GM04503 (cell line): ENCODE data around the gene KCTD1.

ENCODE experiments used
- DNase-seq: peaks from one replicate; pipeline ENCODE4 v3.0.0-alpha.2; 2012; ENCODE audit warnings: low read depth

Gene KCTD1

DNA sequence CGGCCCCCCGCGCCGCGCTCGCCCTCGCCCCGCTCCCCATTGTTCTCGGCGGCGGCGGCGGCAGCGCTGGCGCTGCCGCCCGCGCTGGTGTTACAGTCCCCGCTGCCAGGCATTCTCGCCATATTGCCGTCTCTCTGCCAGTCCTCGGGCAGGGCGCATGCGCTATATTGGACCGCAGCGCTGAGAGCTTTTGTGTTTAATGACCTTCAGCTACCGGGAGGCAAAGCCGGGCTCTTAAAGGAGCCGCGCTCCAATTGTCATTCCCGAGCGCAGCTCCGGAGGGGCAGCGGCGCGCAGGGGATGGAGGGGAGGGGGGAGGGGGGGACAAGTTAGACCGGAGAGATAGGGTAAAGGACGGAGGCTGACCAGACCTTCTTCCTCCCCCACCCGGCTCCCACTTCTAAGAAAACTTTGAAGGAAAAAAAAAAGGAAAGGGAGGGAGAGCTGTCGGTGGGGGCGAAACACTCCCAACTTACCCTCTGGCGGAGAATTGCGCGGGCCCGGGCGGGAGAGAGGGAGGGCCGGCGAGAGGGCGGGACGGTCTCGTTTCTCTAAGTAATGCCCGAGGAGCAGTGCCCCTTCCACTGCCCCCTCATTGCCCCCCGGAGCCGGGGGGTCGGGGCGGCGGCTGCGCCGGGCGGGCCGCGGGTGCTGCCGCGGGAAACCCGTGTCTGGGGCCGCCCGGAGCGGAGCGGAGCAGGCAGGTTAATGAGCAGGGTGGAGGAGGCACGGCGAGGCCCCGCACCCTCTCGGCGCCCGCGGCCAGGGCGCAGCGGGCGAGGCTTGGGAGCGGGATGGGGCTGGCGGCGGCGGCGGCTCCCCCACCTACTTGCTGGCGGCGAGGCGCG lies at the start of gene KCTD1:
Gene KCTD1, minus strand, starts transcription at position 139 of the 848 bp plus-strand sequence. Its CDS starts 17 bp downstream, at position 122.
- no peak for DNase-seq

DNA sequence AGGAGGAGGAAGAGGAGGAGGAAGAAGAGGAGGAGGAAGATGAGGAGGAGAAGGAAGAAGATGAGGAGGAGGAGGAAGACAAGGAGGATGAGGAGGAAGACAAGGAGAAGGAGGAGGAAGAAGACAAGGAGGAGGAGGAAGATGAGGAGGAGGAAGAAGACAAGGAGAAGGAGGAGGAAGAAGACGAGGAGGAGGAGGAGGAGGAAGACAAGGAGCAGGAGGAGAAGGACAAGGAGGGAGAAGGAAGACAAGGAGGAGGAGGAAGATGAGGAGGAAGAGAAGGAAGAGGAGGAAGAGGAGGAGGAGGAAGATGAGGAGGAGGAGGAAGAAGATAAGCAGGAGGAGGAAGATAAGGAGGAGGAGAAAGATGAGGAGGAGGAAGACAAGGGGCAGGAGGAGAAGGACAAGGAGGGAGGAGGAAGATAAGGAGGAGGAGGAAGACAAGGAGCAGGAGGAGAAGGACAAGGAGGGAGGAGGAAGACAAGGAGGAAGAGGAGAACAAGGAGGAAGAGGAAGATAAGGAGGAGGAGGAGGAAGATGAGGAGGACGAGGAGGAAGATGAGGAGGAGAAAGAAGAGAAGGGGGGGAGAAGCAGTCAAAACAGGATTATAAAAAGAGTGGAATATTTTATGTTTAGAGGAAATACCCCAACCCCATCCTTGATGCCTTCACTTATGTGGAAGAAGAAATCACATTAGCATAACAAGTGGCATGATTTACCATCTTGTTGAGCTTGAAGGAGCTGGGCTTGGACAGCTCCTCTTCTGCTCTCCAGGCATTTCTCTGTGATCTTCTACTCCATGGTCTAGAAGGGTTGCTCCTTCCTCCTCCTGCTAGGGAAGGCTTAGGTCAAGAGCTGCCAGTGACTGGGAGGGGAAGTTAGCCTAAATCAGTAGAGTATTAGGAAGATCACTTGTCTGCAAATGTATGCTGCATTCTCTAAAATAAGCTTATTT lies 45.3 kb upstream of the KCTD1 start:
- no peak for DNase-seq

DNA sequence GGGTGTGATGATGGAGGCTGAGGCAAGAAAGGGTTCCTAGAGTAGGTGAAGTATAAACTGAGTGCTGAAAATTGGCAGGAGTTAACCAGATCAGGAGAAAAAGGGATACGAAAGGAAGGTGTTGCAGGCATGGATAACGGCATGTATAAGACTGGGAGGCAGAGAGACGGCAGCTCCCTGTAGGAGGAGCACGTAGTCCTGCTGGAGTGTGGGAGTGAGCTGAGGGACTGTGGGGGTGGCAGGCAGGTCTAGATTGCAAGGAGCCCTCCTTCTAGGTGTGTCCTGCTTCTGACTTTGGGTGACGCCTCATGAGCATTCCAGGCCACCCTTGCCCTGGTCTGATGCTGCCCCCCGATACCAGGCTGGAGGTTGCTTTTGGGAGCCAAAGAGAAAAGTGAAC lies 36.4 kb upstream of the KCTD1 start:
- no peak for DNase-seq

DNA sequence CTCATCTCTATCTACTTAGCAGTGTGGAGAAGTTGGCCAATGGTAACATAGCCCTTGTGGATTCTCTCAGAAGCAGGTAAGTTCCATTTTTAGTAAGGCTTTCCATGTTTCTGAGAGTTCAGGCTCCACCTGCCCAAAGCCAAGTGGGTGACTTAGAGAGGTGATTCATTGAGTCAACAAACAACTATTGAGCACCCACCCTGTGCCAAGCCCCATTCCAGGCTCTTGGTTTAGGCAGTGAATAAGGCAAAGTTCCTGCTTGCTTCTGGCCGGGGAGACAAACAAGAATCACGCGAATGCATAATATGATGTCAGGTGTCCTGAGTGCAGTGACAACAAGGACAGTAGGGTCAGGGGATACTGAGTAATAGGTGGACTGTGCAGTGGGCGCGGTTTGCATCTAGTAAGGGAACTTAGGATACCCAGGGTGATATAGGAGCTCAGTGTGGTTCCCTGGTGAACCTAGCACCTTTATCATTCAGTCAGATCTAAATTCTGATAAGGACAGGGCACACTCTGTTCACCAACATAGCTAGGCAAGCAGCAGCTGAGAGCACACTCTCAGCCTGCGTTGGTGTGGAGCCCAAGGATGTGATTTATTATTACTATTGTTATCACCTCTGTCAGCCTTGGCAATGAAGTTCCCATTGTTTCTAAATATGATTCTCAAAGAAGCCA lies 31.7 kb upstream of the KCTD1 start:
- no peak for DNase-seq

DNA sequence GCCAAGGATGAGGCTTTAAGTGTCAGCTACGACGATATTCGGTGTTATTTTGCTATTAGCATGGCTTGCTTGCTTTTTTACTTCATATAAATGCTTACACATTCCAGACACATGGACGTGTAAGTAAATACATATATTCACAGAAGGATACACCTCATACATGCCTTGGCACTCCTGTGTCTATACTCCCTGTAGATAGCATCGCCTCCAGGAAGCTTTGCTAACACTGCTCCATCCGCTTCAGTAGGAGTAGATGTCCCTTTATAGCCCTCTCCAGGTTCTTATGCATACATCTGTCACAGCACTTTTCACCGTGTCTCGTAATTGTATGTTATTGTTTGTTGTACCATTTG lies 27.5 kb upstream of the KCTD1 start:
- no peak for DNase-seq

DNA sequence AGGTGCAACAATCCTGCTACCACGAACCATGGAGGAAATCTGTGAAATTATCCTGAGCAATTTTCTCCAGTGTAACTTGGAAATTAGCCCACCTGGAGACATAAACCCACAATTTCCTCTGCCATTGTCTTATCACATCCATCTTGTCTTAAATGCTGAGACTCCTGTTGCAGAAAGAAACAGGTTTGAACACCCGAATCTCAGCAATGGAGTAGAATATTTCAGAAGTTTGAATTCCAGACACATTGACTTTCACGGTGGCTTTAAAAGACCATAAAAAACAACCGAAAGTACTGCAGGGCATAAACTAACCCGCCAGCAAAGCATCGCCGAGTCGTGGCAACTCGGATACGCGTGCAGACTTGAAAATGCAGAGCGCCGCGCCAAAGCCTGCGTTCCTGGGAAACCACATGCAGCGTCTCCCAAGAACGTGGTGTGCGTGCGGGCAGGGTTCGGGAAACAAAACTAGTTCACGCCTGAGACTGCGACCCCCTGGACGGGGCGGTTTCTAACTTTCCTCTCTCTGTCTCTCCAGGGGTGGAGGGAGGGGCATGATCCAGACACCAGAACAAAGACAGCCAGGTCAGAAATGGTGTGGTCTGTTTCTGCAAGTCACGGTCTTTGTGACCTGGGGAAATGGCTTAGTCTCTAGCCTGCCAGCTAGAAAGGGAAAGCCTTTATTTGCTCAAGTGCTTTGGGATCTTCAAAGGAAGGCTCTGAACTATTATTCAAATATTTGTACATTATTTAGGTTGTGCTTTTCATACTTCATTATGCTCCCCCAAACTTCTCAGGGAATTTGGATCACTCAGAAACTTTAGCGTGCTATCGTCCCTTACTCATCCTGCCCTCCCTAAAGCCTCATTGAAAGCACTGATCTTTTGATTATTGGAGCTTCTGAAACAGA lies 26.9 kb upstream of the KCTD1 start:
- DNase-seq, result peak; percentile 6

DNA sequence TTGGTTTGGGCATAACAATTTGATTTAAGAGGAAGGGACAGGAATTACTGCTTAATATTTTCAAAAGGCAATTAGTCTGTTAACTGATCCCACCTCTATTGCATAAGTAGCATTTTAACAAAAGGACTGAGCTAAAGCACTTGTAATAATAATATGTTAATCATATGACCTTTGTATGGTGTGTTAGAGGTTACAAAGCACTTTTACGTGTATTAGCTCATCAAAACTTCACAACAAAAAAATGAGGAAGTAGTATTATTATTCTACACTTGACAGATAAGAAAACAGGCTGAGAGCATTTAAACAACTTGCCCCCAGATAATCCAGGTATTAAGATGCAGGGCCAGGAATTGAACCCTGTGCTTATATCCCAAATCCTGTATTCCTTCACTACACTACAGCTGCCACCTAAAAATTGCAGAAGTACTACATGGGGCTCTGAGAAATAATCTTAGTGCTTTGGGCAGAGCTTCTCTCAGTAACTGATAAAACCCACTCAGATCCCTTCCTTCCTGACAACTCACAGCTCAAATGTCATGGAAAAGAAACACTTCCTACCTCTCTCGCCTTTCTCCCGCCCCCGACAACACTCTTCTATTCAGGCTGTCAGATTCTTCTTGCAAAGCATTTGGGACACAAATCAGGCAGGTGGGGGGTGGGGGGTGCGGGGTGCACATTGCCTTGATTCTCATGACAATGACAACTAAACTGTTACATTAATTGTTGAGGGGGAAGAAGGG lies 20.7 kb upstream of the KCTD1 start:
- no peak for DNase-seq

DNA sequence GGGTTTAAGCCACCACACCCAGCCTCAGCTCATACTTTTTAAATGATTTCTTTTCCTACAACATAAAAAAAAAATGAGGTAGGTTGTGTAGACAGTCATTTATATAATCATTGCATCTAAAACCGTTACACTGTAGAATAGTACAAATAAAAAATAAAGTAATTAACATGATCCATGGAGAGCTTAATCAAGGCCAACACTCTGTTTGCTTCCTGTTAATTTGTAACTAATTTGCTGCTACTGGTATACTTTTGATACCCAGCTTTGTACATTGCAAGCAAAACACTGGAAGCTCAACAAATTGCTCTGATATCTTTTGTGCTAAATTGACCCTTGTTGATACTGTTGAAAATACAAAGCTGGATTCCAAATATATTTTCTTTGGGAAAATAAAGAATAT lies 20.2 kb upstream of the KCTD1 start:
- DNase-seq, result no peak

DNA sequence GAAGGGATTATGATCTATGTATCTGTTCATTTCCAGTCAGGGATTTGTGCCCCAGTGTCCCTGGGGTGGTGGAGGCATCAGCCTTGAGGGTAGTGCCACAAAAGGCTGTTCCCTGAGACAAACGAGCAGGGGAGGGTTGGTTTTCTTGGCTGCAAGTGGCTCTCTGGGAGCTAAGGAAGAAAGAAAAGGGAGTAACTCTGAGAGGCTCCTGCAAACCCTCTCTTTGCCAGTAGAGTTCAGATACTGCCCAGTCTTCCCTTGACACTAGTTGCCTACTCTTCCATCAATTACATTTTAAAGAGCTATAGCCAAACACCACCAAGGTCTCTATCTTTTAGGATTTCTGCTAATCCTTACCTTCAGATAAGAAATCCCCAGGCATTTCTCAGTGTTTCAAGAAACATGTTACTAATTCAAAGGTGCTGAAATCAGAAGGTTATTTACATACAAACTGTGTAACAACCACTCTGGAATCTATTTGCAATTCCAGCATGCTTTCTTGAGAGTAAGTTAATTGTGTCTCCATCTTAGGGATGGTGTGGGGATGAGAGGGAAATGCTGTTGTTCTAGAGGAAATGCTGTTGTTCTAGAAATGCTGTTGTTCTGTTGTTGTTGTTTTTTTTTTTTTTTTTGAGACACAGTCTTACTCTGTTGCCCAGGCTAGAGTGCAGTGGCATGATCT lies 18.7 kb upstream of the KCTD1 start:
- no peak for DNase-seq

DNA sequence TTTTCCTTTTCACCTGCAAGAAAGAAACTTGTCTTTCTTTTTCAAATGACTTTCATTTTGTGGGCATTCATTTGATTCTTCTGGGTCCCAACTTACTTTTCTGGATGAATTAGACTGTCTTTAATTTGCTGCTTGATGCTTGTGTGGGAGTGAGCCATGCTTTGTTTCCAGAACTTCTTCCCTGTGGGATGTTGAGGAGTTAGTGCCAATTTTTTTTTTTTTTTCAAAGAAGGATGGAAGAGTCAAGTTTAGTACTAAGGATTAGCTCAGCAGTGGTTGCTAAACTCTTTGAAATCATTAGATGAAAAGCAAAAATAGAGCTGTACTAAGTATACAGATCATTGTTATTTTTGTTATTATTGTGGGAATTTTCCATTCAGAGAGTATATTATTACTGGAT lies 17.2 kb upstream of the KCTD1 start:
- DNase-seq, result no peak

DNA sequence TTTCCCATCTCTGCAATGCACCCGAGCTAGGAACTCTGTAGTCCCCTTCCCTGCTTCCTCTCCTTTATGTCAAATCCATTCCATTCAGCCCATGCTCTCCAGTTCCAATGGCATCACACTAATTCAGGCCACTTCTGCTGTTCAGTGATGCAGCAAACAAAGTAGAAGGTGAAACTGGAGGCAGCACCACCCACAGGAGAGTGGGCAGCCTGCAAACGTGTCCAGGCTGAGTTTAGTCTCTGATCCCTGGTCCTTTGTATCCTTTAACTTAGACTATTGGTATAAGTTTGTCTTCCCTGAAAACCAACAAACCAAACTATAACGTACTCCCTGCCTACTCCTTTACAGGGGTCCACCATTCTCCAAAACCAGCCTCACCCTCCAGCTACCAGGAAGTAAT lies 14.7 kb upstream of the KCTD1 start:
- DNase-seq, result no peak

DNA sequence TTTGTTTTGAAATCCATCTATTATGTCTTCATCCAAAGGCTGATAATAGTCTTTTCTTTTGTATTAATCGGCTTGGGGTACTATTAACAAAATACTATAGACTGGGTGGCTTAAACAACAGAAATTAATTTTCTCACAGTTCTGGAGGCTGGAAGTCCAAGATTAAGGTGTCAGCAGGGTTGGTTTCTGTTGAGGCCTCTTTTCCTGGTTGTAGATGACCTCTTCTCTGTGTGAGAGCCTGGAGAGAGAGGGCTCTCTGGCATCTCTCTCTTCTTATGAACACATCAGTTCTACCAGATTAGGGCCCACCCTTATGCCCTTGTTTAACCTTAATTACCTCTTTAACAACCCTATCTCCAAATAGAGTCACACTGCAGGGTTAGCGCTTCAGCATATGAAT lies 14.2 kb upstream of the KCTD1 start:
- DNase-seq, result no peak

DNA sequence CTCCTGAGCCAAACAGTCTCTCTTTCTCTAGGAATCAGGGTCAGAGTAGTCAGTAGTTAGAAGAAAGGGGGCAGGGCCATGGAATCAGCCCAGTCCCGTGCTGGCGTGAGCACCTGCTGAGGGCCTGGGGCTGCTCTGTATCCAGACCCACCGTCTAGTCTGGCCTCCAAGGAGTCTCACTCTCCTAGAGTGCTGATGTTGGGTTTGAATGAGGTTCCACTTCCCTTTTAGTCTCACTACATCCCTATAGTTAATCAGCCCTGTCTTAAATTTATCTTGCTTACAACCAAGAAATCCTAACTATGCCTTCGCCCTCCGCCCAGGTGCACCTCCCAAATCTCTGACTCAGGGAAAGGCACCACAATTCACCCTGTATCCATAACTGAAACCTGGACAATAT lies 13.4 kb upstream of the KCTD1 start:
- no peak for DNase-seq

DNA sequence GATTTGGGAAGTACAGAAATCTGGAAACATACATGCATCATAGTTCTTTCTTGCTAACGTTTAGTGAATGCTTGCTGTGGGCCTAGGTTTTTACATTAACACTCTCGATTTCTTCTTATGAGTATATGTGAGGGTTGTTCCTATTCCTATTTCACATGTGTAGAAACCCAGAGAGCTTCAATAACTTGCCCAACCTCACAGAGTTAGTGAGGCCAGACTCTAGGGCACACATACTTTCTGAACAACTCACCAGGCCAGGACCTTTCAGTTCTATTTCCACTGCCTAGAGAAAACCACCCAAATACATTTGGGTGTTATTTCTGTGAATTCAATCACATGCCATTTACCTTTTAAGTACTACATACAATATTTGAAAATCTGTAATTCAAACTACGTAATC lies 8.2 kb upstream of the KCTD1 start:
- DNase-seq, result no peak

DNA sequence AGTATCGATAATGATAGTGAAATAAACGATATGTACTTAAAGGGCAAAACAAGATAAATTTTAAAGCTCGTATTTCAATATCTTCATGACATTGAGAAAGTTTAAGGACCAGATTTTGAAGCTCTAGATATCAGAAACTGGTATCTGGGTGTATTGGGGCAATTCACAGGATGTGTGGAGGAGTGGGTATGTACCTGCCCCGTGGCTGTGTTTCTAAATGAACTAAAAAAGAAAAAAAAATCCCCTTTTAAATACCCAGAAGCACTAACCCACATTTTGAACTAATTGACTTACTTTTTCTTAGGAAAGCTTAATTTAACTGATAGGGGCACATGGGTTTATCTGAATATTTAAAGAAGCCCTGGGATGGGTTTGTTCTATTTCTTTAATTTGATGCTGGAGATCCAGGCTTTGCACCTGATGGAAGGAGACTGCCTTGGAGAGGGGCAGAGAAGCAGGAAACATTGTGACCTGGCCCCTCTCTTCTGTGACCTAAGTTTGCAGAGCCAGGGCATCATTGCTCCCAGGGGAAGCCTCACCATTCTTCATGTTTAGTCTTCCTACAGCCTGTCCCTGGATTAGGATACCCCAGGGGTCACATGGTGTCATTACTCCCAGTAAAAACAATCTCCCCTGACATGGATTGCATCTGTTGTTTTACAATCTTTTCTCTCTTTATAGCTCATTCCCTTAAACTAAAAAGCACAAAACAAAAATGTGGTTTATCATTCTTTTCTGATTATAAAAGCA lies 7.6 kb upstream of the KCTD1 start:
- no peak for DNase-seq

DNA sequence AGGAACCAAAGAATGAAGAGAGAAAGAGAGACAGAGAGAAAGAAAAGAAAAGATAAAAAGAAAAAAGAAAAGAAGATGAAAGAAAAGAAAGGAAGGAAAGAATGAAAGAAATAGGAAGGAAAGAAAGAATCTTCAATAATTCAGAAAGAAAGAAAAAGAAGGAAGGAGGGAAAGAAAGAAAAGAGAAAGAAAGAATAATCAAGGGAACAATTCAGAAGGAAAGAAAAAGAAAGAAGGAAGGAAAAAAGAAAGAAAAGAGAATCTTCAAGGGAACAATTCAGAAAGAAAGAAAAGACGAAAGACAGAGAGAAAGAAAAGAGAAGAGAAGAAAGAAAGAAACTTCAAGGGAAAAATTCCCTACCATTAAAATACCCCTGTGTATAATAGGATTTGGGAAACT lies 5.6 kb upstream of the KCTD1 start:
- no peak for DNase-seq

DNA sequence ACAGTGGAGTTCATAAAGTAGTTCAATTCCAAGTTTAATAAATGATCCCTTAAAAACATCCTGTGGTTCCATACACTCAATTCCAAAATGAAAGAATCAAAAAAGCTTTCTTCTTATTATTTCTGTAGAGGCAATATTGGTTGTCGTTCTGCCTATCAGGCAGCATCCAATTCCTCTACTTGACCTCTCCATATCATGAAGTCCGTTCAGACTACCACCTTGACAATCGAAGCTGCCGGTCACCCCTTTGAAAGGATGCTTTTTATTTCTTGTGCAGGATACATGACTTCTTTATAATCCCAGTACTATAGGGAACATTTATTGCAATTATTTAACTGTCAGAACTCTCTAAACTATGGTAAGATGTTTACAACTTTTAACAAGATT lies 3.3 kb upstream of the KCTD1 start:
- no peak for DNase-seq

DNA sequence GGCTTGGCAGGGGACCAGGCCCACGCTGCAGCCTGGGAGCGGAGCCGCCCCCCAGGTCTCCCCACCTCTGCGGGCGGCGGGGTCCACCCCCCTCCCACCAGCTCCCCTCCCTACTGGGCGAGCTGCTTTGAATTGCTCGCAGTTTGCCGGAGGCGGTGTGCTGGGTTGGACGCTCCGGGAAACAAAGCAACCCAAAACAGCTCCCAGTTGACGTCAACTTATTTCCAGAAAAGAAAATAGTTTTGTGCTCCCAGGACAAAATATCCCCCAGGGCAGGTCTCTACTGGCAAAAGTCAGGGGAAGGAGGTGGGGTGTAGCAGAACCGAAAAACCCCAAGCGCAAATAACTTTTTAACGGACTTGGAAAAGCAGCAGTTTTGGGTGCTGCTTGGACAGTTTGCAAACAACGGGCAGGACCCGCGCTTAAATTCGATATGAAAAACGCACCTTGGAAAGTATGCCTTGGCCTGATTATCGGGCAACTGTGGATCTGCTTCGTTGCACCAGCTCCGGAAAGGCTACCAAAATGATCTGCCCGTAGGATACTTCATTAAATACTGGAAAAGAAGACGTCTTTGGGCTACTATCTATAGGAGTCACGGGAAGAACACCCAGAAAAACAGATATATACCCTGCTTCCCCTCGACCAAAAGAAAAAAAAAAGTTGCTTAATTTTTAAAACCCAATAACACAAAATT lies 2.8 kb upstream of the KCTD1 start:
- DNase-seq, result no peak
